ENCODE results near the gene MAMLD1. TPM values are rescaled to one million over a fixed set of nuclear protein-coding genes. Genes with fewer than 3 reads are reported as not detected.

The MAMLD1 gene
- total RNA-seq, 2 donors from 2014 or later, result 0.44 to 0.68 TPM

GRCh38 chrX:150463566-150463965 is 100.4 kb downstream of the MAMLD1 start:
- H3K27ac ChIP-seq (ENCODE audit: low read depth, low read length), result no peak overlapping the region
- H3K27ac Mint-ChIP-seq, result no peak overlapping the region
- no peaks in the 10 kb centered on the region for H3K9me3 ChIP-seq (ENCODE audit: control insufficient read depth, low read length)
- H3K27me3 ChIP-seq (ENCODE audit: control insufficient read depth, insufficient read depth, low read length, poor library complexity, severe bottlenecking), result no peaks in the 10 kb centered on the region
- H3K4me3 ChIP-seq (ENCODE audit: low read length), result no peak overlapping the region
- H3K9me3 Mint-ChIP-seq, result peaks cover 63% of the 10 kb centered on the region
- no peak overlapping the region for H3K9ac ChIP-seq (ENCODE audit: extremely low read depth, low read length, poor library complexity, severe bottlenecking)
- no peak for DNase-seq
- H3K36me3 ChIP-seq (ENCODE audit: control insufficient read depth, insufficient read depth, low read length), result no peaks in the 10 kb centered on the region
- no peaks in the 10 kb centered on the region for H3K36me3 Mint-ChIP-seq (ENCODE audit: low read depth)
- H3K4me1 ChIP-seq (ENCODE audit: control insufficient read depth, insufficient read depth, low read length), result no peaks in the 10 kb centered on the region
- TF ChIP-seq, protein P1, sequence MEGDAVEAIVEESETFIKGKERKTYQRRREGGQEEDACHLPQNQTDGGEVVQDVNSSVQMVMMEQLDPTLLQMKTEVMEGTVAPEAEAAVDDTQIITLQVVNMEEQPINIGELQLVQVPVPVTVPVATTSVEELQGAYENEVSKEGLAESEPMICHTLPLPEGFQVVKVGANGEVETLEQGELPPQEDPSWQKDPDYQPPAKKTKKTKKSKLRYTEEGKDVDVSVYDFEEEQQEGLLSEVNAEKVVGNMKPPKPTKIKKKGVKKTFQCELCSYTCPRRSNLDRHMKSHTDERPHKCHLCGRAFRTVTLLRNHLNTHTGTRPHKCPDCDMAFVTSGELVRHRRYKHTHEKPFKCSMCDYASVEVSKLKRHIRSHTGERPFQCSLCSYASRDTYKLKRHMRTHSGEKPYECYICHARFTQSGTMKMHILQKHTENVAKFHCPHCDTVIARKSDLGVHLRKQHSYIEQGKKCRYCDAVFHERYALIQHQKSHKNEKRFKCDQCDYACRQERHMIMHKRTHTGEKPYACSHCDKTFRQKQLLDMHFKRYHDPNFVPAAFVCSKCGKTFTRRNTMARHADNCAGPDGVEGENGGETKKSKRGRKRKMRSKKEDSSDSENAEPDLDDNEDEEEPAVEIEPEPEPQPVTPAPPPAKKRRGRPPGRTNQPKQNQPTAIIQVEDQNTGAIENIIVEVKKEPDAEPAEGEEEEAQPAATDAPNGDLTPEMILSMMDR (conservative IDR thresholded peaks at IDR 0.05), result no peak
- 88% methylated on average over 1 of the region's 1 CpG; no CpG with 5 or more reads in 1 of the 2 experiments for WGBS, 2 experiments (ENCODE audit: insufficient coverage in 1 of 2, insufficient read length in 1 of 2)
- no peaks in the 10 kb centered on the region for H3K4me1 Mint-ChIP-seq
- H3K27me3 Mint-ChIP-seq (ENCODE audit: insufficient read depth), result no peaks in the 10 kb centered on the region
- H3K4me3 Mint-ChIP-seq, result no peak overlapping the region

DNA sequence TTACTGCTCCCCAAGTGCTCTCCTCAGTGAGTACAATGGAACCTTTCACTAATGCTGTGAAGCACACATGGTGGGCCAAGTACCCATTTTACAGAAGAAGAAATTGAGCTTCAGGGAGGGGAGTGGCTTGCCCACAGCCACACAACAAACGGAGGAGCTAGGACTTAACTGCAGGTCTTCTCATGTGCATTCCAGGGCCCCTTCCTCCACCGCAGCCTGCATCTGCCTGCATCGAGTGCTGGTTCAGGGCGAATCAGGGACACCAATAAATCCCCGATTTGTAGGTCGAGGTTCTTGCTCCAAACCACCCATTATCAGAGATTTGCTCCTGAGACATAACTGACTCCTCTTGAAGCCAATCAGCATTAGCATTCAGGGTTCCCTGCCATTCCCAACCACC is 100.9 kb downstream of the MAMLD1 start:
- H3K27ac ChIP-seq (ENCODE audit: low read depth, low read length), result no peak overlapping the region
- Mint-ChIP-seq H3K36me3 (ENCODE audit: low read depth) (no peaks in the 10 kb centered on the region), H3K4me1 (no peaks in the 10 kb centered on the region), H3K9me3 (peaks cover 66% of the 10 kb centered on the region), H3K27me3 (ENCODE audit: insufficient read depth) (no peaks in the 10 kb centered on the region), H3K4me3 (no peak overlapping the region), H3K27ac (no peak overlapping the region)
- no peaks in the 10 kb centered on the region for H3K36me3 ChIP-seq (ENCODE audit: control insufficient read depth, insufficient read depth, low read length)
- no peak for DNase-seq
- 95% methylated on average over 6 of the region's 6 CpGs; no CpG with 5 or more reads in 1 of the 2 experiments for WGBS, 2 experiments (ENCODE audit: insufficient coverage in 1 of 2, insufficient read length in 1 of 2)
- H3K4me3 ChIP-seq (ENCODE audit: low read length), result no peak overlapping the region
- H3K9me3 ChIP-seq (ENCODE audit: control insufficient read depth, low read length), result no peaks in the 10 kb centered on the region
- no peaks in the 10 kb centered on the region for H3K4me1 ChIP-seq (ENCODE audit: control insufficient read depth, insufficient read depth, low read length)
- H3K9ac ChIP-seq (ENCODE audit: extremely low read depth, low read length, poor library complexity, severe bottlenecking), result no peak overlapping the region
- TF ChIP-seq, protein P1 (conservative IDR thresholded peaks at IDR 0.05), result no peak
- H3K27me3 ChIP-seq (ENCODE audit: control insufficient read depth, insufficient read depth, low read length, poor library complexity, severe bottlenecking), result no peaks in the 10 kb centered on the region

DNA sequence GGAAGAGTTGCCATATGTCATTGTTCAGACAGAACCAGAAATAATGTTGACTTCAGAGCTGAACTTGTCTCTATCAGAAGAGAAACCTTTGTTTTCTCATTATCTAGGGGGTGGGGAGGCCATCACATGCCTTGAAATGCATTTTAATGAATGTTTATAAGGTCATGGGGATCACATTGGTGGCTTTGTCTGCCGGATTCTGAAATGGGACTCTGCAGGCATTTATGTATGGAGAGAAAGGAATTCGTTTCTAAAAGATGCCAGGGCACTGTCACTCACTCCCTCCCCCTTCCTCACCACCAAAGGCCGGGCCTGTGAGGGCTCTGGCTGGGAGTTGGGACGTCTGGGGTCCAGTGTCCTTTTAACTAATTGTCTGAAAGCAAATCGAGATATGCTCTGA is 102.2 kb downstream of the MAMLD1 start:
- H3K9me3 ChIP-seq (ENCODE audit: control insufficient read depth, low read length), result no peaks in the 10 kb centered on the region

More for the DNA sequence above, 102.2 kb downstream of the MAMLD1 start:
- no peak overlapping the region for H3K27ac Mint-ChIP-seq
- TF ChIP-seq, protein P1 (conservative IDR thresholded peaks at IDR 0.05), result no peak
- no peaks in the 10 kb centered on the region for H3K36me3 Mint-ChIP-seq (ENCODE audit: low read depth)
- no peaks in the 10 kb centered on the region for H3K4me1 Mint-ChIP-seq
- H3K4me3 Mint-ChIP-seq, result no peak overlapping the region
- peaks cover 58% of the 10 kb centered on the region for H3K9me3 Mint-ChIP-seq
- no peak for DNase-seq
- Histone ChIP-seq H3K27me3 (ENCODE audit: control insufficient read depth, insufficient read depth, low read length, poor library complexity, severe bottlenecking) (no peaks in the 10 kb centered on the region), H3K9ac (ENCODE audit: extremely low read depth, low read length, poor library complexity, severe bottlenecking) (no peak overlapping the region), H3K4me1 (ENCODE audit: control insufficient read depth, insufficient read depth, low read length) (no peaks in the 10 kb centered on the region), H3K36me3 (ENCODE audit: control insufficient read depth, insufficient read depth, low read length) (no peaks in the 10 kb centered on the region), H3K4me3 (ENCODE audit: low read length) (no peak overlapping the region), H3K27ac (ENCODE audit: low read depth, low read length) (no peak overlapping the region)
- no peaks in the 10 kb centered on the region for H3K27me3 Mint-ChIP-seq (ENCODE audit: insufficient read depth)
- 71% methylated on average over 3 of the region's 5 CpGs; no CpG with 5 or more reads in 1 of the 2 experiments for WGBS, 2 experiments (ENCODE audit: insufficient coverage in 1 of 2, insufficient read length in 1 of 2)

Data from endodermal cell (in vitro differentiated cells).